Activated CD8-positive, alpha-beta T cell treated with anti-CD3 and anti-CD28 coated beads for 36 hours (primary cell): ENCODE data around the gene ARHGEF16. TPM values are rescaled to one million over a fixed set of nuclear protein-coding genes. Genes with fewer than 3 reads are reported as not detected.
A peak's percentile ranks its signal among the peaks of the same experiment; 100 is the strongest.

Experiments
- ATAC-seq: fragments of 200-7000 bp; cut with Tn5 transposase; one replicate; pipeline ENCODE4 v1.10.0; 2021; ENCODE audit warnings: mild to moderate bottlenecking, moderate library complexity
- CTCF ChIA-PET: fragments of 350-600 bp; sonication (Branson Sonifier 250); formaldehyde crosslinking; loops from one replicate; lab custom pipeline; 2021; ENCODE audit warnings: antibody characterized with exemption; lab: Charles Lee
- POLR2A ChIA-PET: fragments of 350-600 bp; sonication (Branson Sonifier 250); formaldehyde crosslinking; loops from one replicate; lab custom pipeline; 2021; ENCODE audit warnings: antibody characterized with exemption; lab: Charles Lee
- DNase-seq: peaks from one replicate; pipeline ENCODE4 v3.0.0-alpha.2; 2020
- H3K27ac Mint-ChIP-seq: one replicate; pipeline ENCODE4 v1.8.0; 2021; ENCODE audit warnings: mild to moderate bottlenecking, mixed read lengths
- H3K27me3 Mint-ChIP-seq: one replicate; pipeline ENCODE4 v1.8.0; 2021; ENCODE audit warnings: mixed read lengths
- H3K36me3 Mint-ChIP-seq: one replicate; pipeline ENCODE4 v1.8.0; 2021; ENCODE audit warnings: low read depth, mixed read lengths
- H3K4me1 Mint-ChIP-seq: one replicate; pipeline ENCODE4 v1.8.0; 2021; ENCODE audit warnings: low read depth, mixed read lengths
- H3K4me3 Mint-ChIP-seq: one replicate; pipeline ENCODE4 v1.8.0; 2021; ENCODE audit warnings: mild to moderate bottlenecking, moderate library complexity, mixed read lengths
- H3K9me3 Mint-ChIP-seq: one replicate; pipeline ENCODE4 v1.8.0; 2021; ENCODE audit warnings: mixed read lengths
- CTCF ChIP-seq: fragments of 200-600 bp; IDR thresholded peaks from one replicate; pipeline ENCODE4 v1.8.0; 2022; ENCODE audit warnings: antibody characterized with exemption, mild to moderate bottlenecking
- intact Hi-C: fragments of 100-400 bp; cut with micrococcal nuclease; formaldehyde crosslinking; loops from one replicate; pipeline ENCODE4 v1.10.0; 2022
- total RNA-seq, 2 experiments: library from RNA; stranded (reverse); gene quantifications; one replicate each; pipeline ENCODE4 v1.2.3, GENCODE V29; 2021

The ARHGEF16 gene
- total RNA-seq, 2 experiments from 2014 or later: not detected

- intact Hi-C loops: no loop called here
- DNase-seq: no peak
- H3K4me1 Mint-ChIP-seq: no peaks in the 10 kb centered on the region
- CTCF ChIA-PET: no interaction called here
- no peak for ATAC-seq
- no peak for TF ChIP-seq CTCF
- H3K4me3 Mint-ChIP-seq: no peak overlapping the region
- no peak overlapping the region for H3K27ac Mint-ChIP-seq
- no peaks in the 10 kb centered on the region for H3K36me3 Mint-ChIP-seq
- peaks cover 2% of the 10 kb centered on the region for H3K9me3 Mint-ChIP-seq
- POLR2A ChIA-PET: no interaction called here
- H3K27me3 Mint-ChIP-seq: no peaks in the 10 kb centered on the region
These were observed 42.1 kb upstream of the ARHGEF16 start for GRCh38 chr1:3412376-3412775.

- intact Hi-C loops: no loop called here
- Mint-ChIP-seq H3K4me3 (no peak overlapping the region), H3K36me3 (no peaks in the 10 kb centered on the region), H3K4me1 (no peaks in the 10 kb centered on the region), H3K27me3 (no peaks in the 10 kb centered on the region), H3K27ac (no peak overlapping the region), H3K9me3 (peaks cover 2% of the 10 kb centered on the region)
- DNase-seq (no peak), ATAC-seq (no peak)
- POLR2A ChIA-PET: no interaction called here
- no peak for TF ChIP-seq CTCF
- CTCF ChIA-PET: no interaction called here
These were observed 40.3 kb upstream of the ARHGEF16 start for GRCh38 chr1:3413975-3414710.

- intact Hi-C loops: no loop called here
- Mint-ChIP-seq H3K9me3 (peaks cover 2% of the 10 kb centered on the region), H3K27me3 (peaks cover 3% of the 10 kb centered on the region), H3K4me3 (no peak overlapping the region), H3K27ac (no peak overlapping the region), H3K36me3 (no peaks in the 10 kb centered on the region), H3K4me1 (no peaks in the 10 kb centered on the region)
- POLR2A ChIA-PET: no interaction called here
- ATAC-seq (no peak), DNase-seq (no peak)
- CTCF ChIA-PET: no interaction called here
- TF ChIP-seq CTCF: no peak
These were observed 39.0 kb upstream of the ARHGEF16 start for GRCh38 chr1:3415260-3416090.

- no peaks in the 10 kb centered on the region for H3K36me3 Mint-ChIP-seq
These were observed 37.3 kb upstream of the ARHGEF16 start for GRCh38 chr1:3417082-3417739.

More at GRCh38 chr1:3417082-3417739, 37.3 kb upstream of the ARHGEF16 start:
- intact Hi-C loops: no loop called here
- peaks cover 3% of the 10 kb centered on the region for H3K27me3 Mint-ChIP-seq
- ChIA-PET POLR2A (no interaction called here), CTCF (interaction anchor here (1.3 to 1.4 kb wide), 2 partner anchors 9 to 19 kb away, joined by 3 read pairs; no protein-coding TSS in a partner anchor)
- H3K27ac Mint-ChIP-seq: no peak overlapping the region
- ATAC-seq (no peak), DNase-seq (no peak)
- TF ChIP-seq CTCF: peak; percentile 69
- H3K4me3 Mint-ChIP-seq: no peak overlapping the region
- H3K9me3 Mint-ChIP-seq: peaks cover 2% of the 10 kb centered on the region
- H3K4me1 Mint-ChIP-seq: no peaks in the 10 kb centered on the region
